ENCODE data around the gene MYZAP. TPM values are rescaled to one million over a fixed set of nuclear protein-coding genes. Genes with fewer than 3 reads are reported as not detected.

The MYZAP gene
- total and polyA plus RNA-seq, 7 donors = 2.0 to 24.8 (median 3.6) TPM

DNA sequence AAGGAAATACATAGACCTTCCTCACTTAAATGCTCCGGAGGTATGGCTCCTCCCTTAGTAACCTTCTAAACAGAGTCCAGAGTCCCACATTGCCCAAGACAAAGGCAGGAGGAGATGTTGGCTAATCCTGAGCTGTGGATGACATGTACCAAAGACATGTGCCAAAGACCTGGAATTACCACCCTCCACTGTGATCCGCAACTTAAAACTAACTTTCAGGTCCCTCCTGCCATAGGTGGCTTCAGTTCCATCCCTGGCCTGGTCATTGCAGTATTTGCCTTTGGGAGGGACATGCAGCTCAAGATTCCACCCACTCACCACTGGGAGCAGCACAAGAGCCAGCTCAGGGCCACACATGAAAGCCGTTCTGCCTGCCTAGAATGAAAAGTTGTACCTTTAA is 28.0 kb downstream of the MYZAP start:
- no peak overlapping the region for H3K27ac ChIP-seq

DNA sequence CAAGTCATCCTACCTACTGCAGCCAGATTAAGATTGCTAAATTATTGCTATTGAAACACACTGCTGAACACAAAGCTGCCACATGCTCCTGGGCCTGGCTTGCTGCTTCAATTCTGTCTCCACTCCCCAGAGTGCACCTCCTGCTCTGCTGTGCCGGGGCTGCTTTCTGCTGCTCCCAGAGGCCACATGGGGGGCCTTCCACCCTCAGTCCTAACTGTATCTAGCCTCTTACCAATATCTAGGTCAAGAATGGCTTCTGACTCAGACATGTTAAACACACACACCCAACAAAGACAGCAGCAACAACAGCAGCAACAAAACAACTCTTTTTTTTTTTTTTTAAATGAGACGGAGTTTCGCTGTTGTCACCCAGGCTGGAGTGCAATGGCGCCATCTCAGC is 33.0 kb downstream of the MYZAP start:
- peaks cover 20% of the 10 kb centered on the region for H3K4me1 ChIP-seq
- peak; percentile 39 to 71 (median 53) for ATAC-seq
- WGBS, 3 donors = 89 to 94% (median 93%) methylated on average over 4 of the region's 4 CpGs
- H3K4me3 ChIP-seq = no peak overlapping the region
- no peak overlapping the region for H3K27ac ChIP-seq
- H3K27me3 ChIP-seq (ENCODE audit: insufficient read depth in 3 of 3, low read length in 2 of 3) = no peaks in the 10 kb centered on the region
- no peak for TF ChIP-seq CTCF (IDR thresholded peaks at IDR 0.05)
- intact Hi-C loops (cut with DNase I) = no loop called here
- DNase-seq = no peak
- no peaks in the 10 kb centered on the region for H3K9me3 ChIP-seq
- no peaks in the 10 kb centered on the region for H3K36me3 ChIP-seq (ENCODE audit: insufficient read depth in 1 of 2, low read depth in 1 of 2)

More for the DNA sequence above, 28.0 kb downstream of the MYZAP start:
- Histone ChIP-seq H3K4me3 (no peak overlapping the region), H3K27me3 (ENCODE audit: insufficient read depth in 3 of 3, low read length in 2 of 3) (no peaks in the 10 kb centered on the region), H3K36me3 (ENCODE audit: insufficient read depth in 1 of 2, low read depth in 1 of 2) (no peaks in the 10 kb centered on the region), H3K9me3 (no peaks in the 10 kb centered on the region), H3K4me1 (peaks cover 6% of the 10 kb centered on the region)
- DNase-seq (no peak), ATAC-seq (peak in 3 of 4 donors; percentile 78 to 85 (median 81))
- WGBS, 3 donors = 62 to 82% (median 69%) methylated on average over 3 of the region's 3 CpGs
- intact Hi-C loops (cut with DNase I) = no loop called here
- TF ChIP-seq CTCF (IDR thresholded peaks at IDR 0.05) = no peak

GRCh38 chr15:57625703-57626448 is 34.2 kb downstream of the MYZAP start:
- peak overlapping the region; percentile 60 for H3K27ac ChIP-seq
- peaks cover 18% of the 10 kb centered on the region for H3K4me1 ChIP-seq
- 41 to 51% (median 47%) methylated on average over 10 of the region's 10 CpGs for WGBS, 3 donors
- TF ChIP-seq CTCF (IDR thresholded peaks at IDR 0.05) = no peak
- no peak overlapping the region for H3K4me3 ChIP-seq
- no peaks in the 10 kb centered on the region for H3K9me3 ChIP-seq
- intact Hi-C loops (cut with DNase I) = no loop called here
- ATAC-seq (peak; percentile 68 to 95 (median 85)), DNase-seq (no peak)
- no peaks in the 10 kb centered on the region for H3K36me3 ChIP-seq (ENCODE audit: insufficient read depth in 1 of 2, low read depth in 1 of 2)
- H3K27me3 ChIP-seq (ENCODE audit: insufficient read depth in 3 of 3, low read length in 2 of 3) = no peaks in the 10 kb centered on the region

DNA sequence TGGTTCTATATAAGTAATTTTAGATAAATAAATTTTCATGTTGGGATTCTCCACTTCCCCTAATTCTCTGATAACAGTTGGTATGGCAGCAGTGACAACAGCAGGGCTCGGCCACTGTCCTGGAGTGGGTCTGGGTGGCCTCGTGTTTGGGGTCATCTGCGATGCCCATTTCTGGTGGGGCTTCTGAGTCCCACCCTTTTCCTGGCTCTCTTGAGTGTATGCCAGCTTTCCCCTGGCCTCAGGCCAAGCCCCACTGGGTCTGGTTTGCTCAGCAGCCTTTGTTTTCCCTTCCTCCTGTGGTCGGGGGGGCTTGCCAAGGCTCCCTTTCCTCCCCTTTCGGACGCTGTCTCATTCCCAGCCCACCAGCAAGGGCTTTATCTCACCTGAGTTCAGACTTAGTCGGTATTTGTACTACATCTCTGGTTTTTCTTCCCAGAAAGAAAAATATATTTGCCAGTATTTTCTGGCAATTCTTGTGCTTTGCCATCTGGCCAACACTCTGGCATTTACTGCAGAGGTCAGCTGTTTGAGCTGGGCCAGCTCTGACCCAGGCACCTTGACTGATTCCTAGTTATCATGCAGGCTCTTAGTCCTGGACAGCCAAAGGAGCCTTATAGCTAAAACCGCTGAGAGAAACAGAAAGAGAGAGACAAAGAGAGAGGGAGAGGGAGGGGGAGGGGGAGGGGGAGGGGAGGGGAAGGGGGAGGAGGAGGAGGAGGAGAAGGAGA is 35.2 kb downstream of the MYZAP start:
- Histone ChIP-seq H3K4me3 (no peak overlapping the region), H3K4me1 (peaks cover 18% of the 10 kb centered on the region), H3K27ac (peak overlapping the region; percentile 60), H3K36me3 (ENCODE audit: insufficient read depth in 1 of 2, low read depth in 1 of 2) (no peaks in the 10 kb centered on the region), H3K9me3 (no peaks in the 10 kb centered on the region), H3K27me3 (ENCODE audit: insufficient read depth in 3 of 3, low read length in 2 of 3) (no peaks in the 10 kb centered on the region)
- intact Hi-C loops (cut with DNase I) = no loop called here
- ATAC-seq = no peak
- 33 to 39% (median 37%) methylated on average over 7 to 8 of the region's 8 CpGs for WGBS, 3 donors
- TF ChIP-seq CTCF (IDR thresholded peaks at IDR 0.05) = no peak
- DNase-seq = peak; percentile 27 to 61
